Subcutaneous adipose tissue (tissue), 4 donors: Measurements from ENCODE around the gene FBXL2. TPM values are rescaled to one million over a fixed set of nuclear protein-coding genes. Genes with fewer than 3 reads are reported as not detected.

Experiments used
- CTCF ChIP-seq: fragments of 450-650 bp; IDR thresholded peaks from one replicate; pipeline ENCODE4 v1.5.1; 2016; ENCODE audit warnings: low read depth, mild to moderate bottlenecking, control low read depth, antibody characterized with exemption, moderate library complexity
- total RNA-seq, 4 donors: library from RNA; depleted of rRNA; stranded (reverse); fragments of >200 nt; gene quantifications; one replicate each; pipeline ENCODE4 v1.1.0, GENCODE V29; 2016

The FBXL2 gene
- total RNA-seq, 4 donors from 2014 or later: 4.9 to 8.6 (median 5.6) TPM

- no peak for TF ChIP-seq CTCF
Measured at GRCh38 chr3:33271324-33271723, 5.9 kb upstream of the FBXL2 start.

DNA sequence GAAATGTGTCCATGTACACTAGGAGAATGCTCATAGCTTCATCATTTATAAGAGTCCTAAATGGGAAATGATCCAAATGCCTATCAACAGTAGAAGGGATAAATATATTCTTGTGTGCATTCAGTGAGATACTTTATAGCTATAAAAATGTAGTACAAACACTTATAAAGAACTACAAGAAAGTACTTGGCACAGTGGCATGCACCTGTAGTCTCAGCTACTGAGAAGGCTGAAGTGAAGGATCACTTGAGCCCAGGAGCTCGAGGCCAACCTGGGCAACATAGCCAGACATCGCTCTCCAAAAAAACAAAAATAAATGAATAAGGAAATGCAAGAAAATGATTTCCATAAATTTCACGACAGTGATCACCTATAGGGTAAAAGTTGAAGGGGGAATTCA lies 3.6 kb upstream of the FBXL2 start:
- TF ChIP-seq CTCF: no peak

DNA sequence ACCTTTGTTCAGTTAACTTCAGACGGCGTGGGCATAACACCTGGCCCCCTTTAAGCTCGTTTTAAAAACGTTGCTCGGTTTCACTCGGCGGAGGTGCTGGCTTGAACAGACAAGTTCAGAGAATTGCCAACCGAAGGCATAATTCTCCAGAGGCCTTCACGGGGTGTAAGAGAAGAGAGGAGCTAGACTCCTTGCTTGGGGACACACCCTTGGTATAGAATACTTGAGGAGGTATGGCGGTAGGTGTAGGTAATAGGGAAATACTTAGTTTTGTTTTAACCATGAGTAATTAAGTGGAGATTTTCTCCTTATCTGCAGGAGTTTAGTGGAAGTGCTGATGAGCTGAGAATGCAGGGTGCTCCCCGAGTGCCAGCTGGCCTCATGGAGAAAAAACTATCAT lies 921 bp downstream of the FBXL2 start:
- no peak for TF ChIP-seq CTCF

DNA sequence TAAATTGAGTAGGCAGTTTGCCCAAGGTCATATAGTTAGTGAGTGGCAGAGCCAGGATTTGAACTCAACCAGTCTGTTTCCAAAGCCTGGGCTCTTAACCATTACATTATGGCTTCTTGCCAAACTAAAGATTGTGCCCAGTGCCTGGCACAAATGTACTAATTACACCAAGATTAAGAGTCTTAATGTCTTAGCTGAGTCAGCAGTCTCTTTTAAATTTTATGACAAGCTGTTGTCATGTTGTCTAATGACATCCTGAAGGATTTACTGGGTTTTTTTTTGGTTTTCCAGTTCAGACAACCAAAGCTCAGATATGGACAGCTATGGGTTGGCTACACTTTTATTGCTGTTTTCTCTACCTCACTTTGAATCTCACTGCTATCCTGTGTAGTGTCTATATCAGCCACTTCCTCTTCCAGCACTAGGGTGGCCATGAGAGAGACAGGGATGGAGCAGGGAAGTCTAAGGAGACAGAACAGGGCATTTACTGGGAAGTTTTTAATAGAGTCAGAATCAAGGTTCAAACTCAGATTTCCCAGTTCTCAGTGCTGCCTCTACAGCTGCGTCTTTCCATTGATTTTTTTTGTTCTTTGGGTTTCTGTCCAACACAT lies 10.5 kb downstream of the FBXL2 start:
- no peak for TF ChIP-seq CTCF

DNA sequence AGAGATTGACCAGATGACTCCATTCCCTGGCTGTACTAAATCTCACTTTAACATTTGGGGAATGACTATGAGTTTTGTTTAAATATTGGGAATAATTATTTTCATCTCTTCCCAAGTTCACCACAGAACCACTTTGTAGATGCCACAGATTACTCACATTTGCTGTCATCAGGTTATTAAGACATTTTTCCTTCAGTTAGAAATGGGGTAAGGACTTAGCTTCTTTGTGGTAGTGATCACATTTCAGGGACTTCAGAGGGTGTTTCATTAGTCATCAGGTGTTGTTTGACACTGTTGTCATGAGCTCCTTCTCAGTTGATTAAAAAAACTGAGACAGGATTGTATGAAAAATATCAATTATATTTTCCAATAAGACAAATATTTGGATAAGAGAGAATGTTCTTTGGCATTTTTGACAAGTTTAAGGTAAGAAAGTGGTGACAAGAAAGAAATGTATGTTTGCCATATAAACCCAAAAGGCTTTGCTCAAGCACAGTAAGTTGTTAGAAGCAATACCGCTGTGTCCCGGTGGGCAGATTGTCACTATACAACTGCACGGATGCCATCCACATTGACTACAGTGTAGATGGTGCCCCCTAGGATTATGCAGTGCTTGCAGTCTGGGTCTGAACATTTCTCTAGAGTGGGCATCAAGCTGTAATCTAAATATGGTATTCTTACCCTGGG lies 22.3 kb downstream of the FBXL2 start:
- TF ChIP-seq CTCF: no peak

GRCh38 chr3:33312361-33312760 lies 35.1 kb downstream of the FBXL2 start:
- TF ChIP-seq CTCF: no peak

DNA sequence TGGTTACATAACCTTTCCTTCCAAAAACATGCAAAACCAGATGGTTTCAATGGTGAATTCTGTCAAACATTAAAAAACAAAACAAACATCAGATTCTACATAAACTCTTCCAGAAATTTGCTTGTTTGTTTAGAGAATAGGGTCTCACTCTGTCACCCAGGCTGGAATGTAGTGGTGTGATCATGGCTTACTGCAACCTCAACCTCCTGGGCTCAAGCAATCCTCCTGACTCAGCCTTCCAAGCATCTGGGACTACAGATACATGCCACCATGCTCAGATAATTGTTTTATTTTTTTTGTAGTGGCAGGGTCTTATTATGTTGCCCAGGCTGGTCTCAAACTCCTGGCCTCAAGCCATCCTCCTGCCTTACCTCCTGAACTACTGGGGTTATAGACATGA lies 36.1 kb downstream of the FBXL2 start:
- TF ChIP-seq CTCF: no peak
